HL-60 (cell line): ENCODE data around the gene LUZP2.

Experiments used
- TF ChIP-seq, protein P1 (sequence below): IDR thresholded peaks from one replicate; pipeline ENCODE4 v1.5.1; 2011; ENCODE audit warnings: low read length, control low read depth, inconsistent platforms; ENCODE audit not compliant: insufficient read depth
- TF ChIP-seq, protein P2 (sequence below): IDR thresholded peaks from 2 replicates; pipeline ENCODE4 v1.6.1; 2012; ENCODE audit warnings: low read depth; ENCODE audit not compliant: insufficient replicate concordance

- TF ChIP-seq, protein P1, sequence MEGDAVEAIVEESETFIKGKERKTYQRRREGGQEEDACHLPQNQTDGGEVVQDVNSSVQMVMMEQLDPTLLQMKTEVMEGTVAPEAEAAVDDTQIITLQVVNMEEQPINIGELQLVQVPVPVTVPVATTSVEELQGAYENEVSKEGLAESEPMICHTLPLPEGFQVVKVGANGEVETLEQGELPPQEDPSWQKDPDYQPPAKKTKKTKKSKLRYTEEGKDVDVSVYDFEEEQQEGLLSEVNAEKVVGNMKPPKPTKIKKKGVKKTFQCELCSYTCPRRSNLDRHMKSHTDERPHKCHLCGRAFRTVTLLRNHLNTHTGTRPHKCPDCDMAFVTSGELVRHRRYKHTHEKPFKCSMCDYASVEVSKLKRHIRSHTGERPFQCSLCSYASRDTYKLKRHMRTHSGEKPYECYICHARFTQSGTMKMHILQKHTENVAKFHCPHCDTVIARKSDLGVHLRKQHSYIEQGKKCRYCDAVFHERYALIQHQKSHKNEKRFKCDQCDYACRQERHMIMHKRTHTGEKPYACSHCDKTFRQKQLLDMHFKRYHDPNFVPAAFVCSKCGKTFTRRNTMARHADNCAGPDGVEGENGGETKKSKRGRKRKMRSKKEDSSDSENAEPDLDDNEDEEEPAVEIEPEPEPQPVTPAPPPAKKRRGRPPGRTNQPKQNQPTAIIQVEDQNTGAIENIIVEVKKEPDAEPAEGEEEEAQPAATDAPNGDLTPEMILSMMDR: no peak
- TF ChIP-seq, protein P2, sequence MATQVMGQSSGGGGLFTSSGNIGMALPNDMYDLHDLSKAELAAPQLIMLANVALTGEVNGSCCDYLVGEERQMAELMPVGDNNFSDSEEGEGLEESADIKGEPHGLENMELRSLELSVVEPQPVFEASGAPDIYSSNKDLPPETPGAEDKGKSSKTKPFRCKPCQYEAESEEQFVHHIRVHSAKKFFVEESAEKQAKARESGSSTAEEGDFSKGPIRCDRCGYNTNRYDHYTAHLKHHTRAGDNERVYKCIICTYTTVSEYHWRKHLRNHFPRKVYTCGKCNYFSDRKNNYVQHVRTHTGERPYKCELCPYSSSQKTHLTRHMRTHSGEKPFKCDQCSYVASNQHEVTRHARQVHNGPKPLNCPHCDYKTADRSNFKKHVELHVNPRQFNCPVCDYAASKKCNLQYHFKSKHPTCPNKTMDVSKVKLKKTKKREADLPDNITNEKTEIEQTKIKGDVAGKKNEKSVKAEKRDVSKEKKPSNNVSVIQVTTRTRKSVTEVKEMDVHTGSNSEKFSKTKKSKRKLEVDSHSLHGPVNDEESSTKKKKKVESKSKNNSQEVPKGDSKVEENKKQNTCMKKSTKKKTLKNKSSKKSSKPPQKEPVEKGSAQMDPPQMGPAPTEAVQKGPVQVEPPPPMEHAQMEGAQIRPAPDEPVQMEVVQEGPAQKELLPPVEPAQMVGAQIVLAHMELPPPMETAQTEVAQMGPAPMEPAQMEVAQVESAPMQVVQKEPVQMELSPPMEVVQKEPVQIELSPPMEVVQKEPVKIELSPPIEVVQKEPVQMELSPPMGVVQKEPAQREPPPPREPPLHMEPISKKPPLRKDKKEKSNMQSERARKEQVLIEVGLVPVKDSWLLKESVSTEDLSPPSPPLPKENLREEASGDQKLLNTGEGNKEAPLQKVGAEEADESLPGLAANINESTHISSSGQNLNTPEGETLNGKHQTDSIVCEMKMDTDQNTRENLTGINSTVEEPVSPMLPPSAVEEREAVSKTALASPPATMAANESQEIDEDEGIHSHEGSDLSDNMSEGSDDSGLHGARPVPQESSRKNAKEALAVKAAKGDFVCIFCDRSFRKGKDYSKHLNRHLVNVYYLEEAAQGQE: no peak
These were observed 211.8 kb downstream of the LUZP2 start for GRCh38 chr11:24708616-24709015.
